ENCODE data around the gene ACBD4. TPM values are rescaled to one million over a fixed set of nuclear protein-coding genes. Genes with fewer than 3 reads are reported as not detected.
A peak's percentile ranks its signal among the peaks of the same experiment; 100 is the strongest.

Gene ACBD4
- total and polyA plus RNA-seq, 2 of the 13 experiments (the other 11 are each of a cell fraction or from before 2014, with no cell fraction given), result 16.1 to 26.9 TPM

- TF ChIP-seq ZNF407 (CRISPR knock-in tag; IDR thresholded peaks at IDR 0.05; ENCODE audit: not compliant biosample characterization) (peak; percentile 77), ZNF746 (CRISPR knock-in tag; IDR thresholded peaks at IDR 0.05) (no peak), ZNF350 (CRISPR knock-in tag; IDR thresholded peaks at IDR 0.05; ENCODE audit: borderline replicate concordance, low read depth) (peak; percentile 64; the same call in 1 of the 2 replicates), ZNF335 (CRISPR knock-in tag; IDR thresholded peaks at IDR 0.05) (peak; percentile 91), SAP130 (CRISPR knock-in tag; IDR thresholded peaks at IDR 0.05; ENCODE audit: low read depth) (peak; percentile 77), SNAPC4 (CRISPR knock-in tag; IDR thresholded peaks at IDR 0.05) (peak; percentile 28; the same call in 1 of the 2 replicates), ZNF629 (CRISPR knock-in tag; conservative IDR thresholded peaks at IDR 0.05) (no peak), MED8 (CRISPR knock-in tag; IDR thresholded peaks at IDR 0.05; ENCODE audit: insufficient replicate concordance) (peak; percentile 67), GLI4 (CRISPR knock-in tag; IDR thresholded peaks at IDR 0.05; ENCODE audit: borderline replicate concordance) (0 out of 2 replicates have a peak, but pooled peaks have one; percentile 90), TCF12 (IDR thresholded peaks at IDR 0.05) (no peak), TCF12 (CRISPR knock-in tag; IDR thresholded peaks at IDR 0.05) (0 out of 2 replicates have a peak, but pooled peaks have one; percentile 51), HMGXB4 (CRISPR knock-in tag; IDR thresholded peaks at IDR 0.05; ENCODE audit: borderline replicate concordance in 1 of 2, low read depth in 1 of 2) (peak in 1 of 2 experiments; percentile 29; a peak in 2 of 4 replicates)
Measured at GRCh38 chr17:45123930-45124796, 11.3 kb upstream of the ACBD4 start (continued).
